Measurements from ENCODE around the gene OTUB2.

The OTUB2 gene

GRCh38 chr14:94087891-94088290 lies 61.8 kb downstream of the OTUB2 start:
- Mint-ChIP-seq H3K4me3 (no peak overlapping the region), H3K27ac (no peak overlapping the region), H3K27me3 (no peaks in the 10 kb centered on the region), H3K9me3 (no peaks in the 10 kb centered on the region), H3K36me3 (ENCODE audit: low read depth) (no peaks in the 10 kb centered on the region), H3K4me1 (ENCODE audit: low read depth) (peaks cover 3% of the 10 kb centered on the region)
- DNase-seq, result no peak

DNA sequence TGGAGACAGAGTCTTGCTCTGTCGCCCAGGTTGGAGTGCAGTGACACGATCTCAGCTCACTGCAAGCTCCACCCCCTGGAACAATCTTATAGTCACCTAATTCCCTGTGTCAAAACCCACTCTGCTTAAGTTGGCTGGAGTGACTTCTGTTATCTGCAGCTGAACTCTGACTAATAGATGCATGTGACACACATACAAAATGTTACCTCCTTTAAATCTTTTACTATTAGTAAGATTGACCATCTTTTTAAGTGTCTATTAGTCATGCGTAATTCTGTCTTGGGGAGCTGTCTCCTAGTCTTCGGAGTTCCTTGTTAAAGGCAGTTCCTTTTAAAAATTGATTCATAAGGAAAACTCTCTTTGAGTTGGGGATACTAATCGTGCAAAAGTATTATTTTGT lies 62.4 kb downstream of the OTUB2 start:
- Mint-ChIP-seq H3K4me1 (ENCODE audit: low read depth) (no peaks in the 10 kb centered on the region), H3K27me3 (no peaks in the 10 kb centered on the region), H3K36me3 (ENCODE audit: low read depth) (no peaks in the 10 kb centered on the region), H3K27ac (no peak overlapping the region), H3K4me3 (no peak overlapping the region), H3K9me3 (no peaks in the 10 kb centered on the region)
- no peak for DNase-seq

- no peaks in the 10 kb centered on the region for H3K27me3 Mint-ChIP-seq
- DNase-seq, result no peak
- no peak overlapping the region for H3K27ac Mint-ChIP-seq
- H3K36me3 Mint-ChIP-seq (ENCODE audit: low read depth), result no peaks in the 10 kb centered on the region
- no peak overlapping the region for H3K4me3 Mint-ChIP-seq
- H3K4me1 Mint-ChIP-seq (ENCODE audit: low read depth), result no peaks in the 10 kb centered on the region
- H3K9me3 Mint-ChIP-seq, result no peaks in the 10 kb centered on the region
Measured at GRCh38 chr14:94089479-94089878, 63.3 kb downstream of the OTUB2 start.

DNA sequence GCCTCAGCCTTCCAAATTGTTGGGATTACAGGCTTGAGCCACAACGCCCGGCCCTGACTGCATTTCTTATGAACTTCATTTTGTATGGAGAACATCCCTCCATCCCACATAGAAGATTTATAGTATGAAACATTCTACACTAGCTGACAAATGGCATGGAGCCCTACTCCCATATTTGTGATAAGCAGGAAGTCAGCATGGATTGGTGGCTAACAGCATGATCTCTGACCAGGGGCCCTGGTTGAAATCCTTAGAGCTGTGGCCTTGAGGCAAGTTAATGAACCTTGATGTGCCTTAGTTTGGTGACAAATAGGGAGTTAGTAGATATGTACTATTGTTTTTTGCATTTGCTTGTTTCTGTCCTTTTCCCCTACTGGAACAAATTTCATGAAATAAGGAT lies 67.3 kb downstream of the OTUB2 start:
- DNase-seq, result no peak
- Mint-ChIP-seq H3K27ac (no peak overlapping the region), H3K4me1 (ENCODE audit: low read depth) (no peaks in the 10 kb centered on the region), H3K36me3 (ENCODE audit: low read depth) (peaks cover 8% of the 10 kb centered on the region), H3K4me3 (no peak overlapping the region), H3K9me3 (no peaks in the 10 kb centered on the region), H3K27me3 (no peaks in the 10 kb centered on the region)

GRCh38 chr14:94097091-94097490 lies 71.0 kb downstream of the OTUB2 start:
- Mint-ChIP-seq H3K4me3 (no peak overlapping the region), H3K9me3 (no peaks in the 10 kb centered on the region), H3K4me1 (ENCODE audit: low read depth) (no peaks in the 10 kb centered on the region)

More at GRCh38 chr14:94097091-94097490, 71.0 kb downstream of the OTUB2 start:
- no peak overlapping the region for H3K27ac Mint-ChIP-seq
- no peak for DNase-seq
- H3K27me3 Mint-ChIP-seq, result no peaks in the 10 kb centered on the region
- H3K36me3 Mint-ChIP-seq (ENCODE audit: low read depth), result peaks cover 8% of the 10 kb centered on the region
